B cell (primary cell): ENCODE measurements around the gene NAP1L5. TPM values are rescaled to one million over a fixed set of nuclear protein-coding genes. Genes with fewer than 3 reads are reported as not detected.

Experiments used
- ATAC-seq: fragments of 200-7000 bp; cut with Tn5 transposase; one replicate; pipeline ENCODE4 v1.10.0; 2021; ENCODE audit warnings: low read depth, mild to moderate bottlenecking, moderate number of reproducible peaks, moderate library complexity
- CTCF ChIA-PET: fragments of 350-600 bp; sonication (Branson Sonifier 250); formaldehyde crosslinking; loops from one replicate; lab custom pipeline; 2021; ENCODE audit warnings: antibody characterized with exemption, inconsistent platforms; lab: Charles Lee
- POLR2A ChIA-PET: fragments of 350-600 bp; sonication (Branson Sonifier 250); formaldehyde crosslinking; loops from one replicate; lab custom pipeline; 2021; ENCODE audit warnings: antibody characterized with exemption; lab: Charles Lee
- DNase-seq: peaks from one replicate; pipeline ENCODE4 v3.0.0; 2013
- H2AFZ ChIP-seq: 2 replicates; pipeline ENCODE4 v1.6.1; 2012; ENCODE audit warnings: mild to moderate bottlenecking, low read depth, low read length; ENCODE audit not compliant: insufficient read depth, poor library complexity, severe bottlenecking
- H3K27ac ChIP-seq, 2 donors: 1 replicate in 1 of 2; 2 replicates in 1 of 2; pipeline ENCODE4 v1.5.1; 2012 to 2013; ENCODE audit warnings: low read length in 2 of 2, mild to moderate bottlenecking in 2 of 2, moderate library complexity in 1 of 2
- H3K27me3 ChIP-seq, 4 experiments: fragments of 200-600 bp in 1 of 4; sonication (generic) in 1 of 4; replicated peaks in 1 of 4; 1 replicate in 2 of 4; 2 replicates in 2 of 4; pipeline versions ENCODE4 v1.6.1 to v1.7.0; 2013 to 2016; ENCODE audit warnings: low read length in 3 of 4, mild to moderate bottlenecking in 2 of 4, mixed read lengths in 1 of 4, moderate library complexity in 1 of 4; ENCODE audit not compliant: insufficient read depth in 4 of 4, control insufficient read depth in 3 of 4; ENCODE audit errors: control extremely low read depth in 1 of 4
- H3K36me3 ChIP-seq, 2 experiments: replicated peaks in 1 of 2; 1 replicate in 1 of 2; 2 replicates in 1 of 2; pipeline versions ENCODE4 v1.6.1 to v1.7.1; 2013; ENCODE audit warnings: low read length in 1 of 2; ENCODE audit not compliant: insufficient read depth in 2 of 2, control insufficient read depth in 1 of 2; ENCODE audit errors: control extremely low read depth in 1 of 2, extremely low read depth in 1 of 2
- H3K4me1 ChIP-seq, 2 donors: fragments of 200-600 bp in 1 of 2; sonication (generic) in 1 of 2; 1 replicate in 1 of 2; 2 replicates in 1 of 2; pipeline versions ENCODE4 v1.5.1 to v1.6.1; 2013 to 2017; ENCODE audit warnings: low read length in 2 of 2; ENCODE audit not compliant: control insufficient read depth in 2 of 2, insufficient read depth in 2 of 2
- H3K4me2 ChIP-seq: replicated peaks from 2 replicates; pipeline ENCODE3; 2012; ENCODE audit warnings: mild to moderate bottlenecking, low read depth, low read length; ENCODE audit not compliant: poor library complexity, severe bottlenecking
- H3K4me3 ChIP-seq, 5 experiments: fragments of 200-600 bp in 1 of 5; sonication (generic) in 1 of 5; 1 replicate in 3 of 5; 2 replicates in 2 of 5; pipeline versions ENCODE4 v1.5.1 to v1.7.0; 2011 to 2016; ENCODE audit warnings: low read length in 4 of 5, mild to moderate bottlenecking in 4 of 5, low read depth in 2 of 5, control low read depth in 1 of 5, moderate library complexity in 1 of 5; ENCODE audit not compliant: insufficient read depth in 1 of 5; ENCODE audit errors: control extremely low read depth in 1 of 5, extremely low read depth in 1 of 5
- H3K79me2 ChIP-seq: fragments of 200-600 bp; sonication (generic); one replicate; pipeline ENCODE4 v1.6.0; 2016; ENCODE audit warnings: low read length; ENCODE audit not compliant: control insufficient read depth, insufficient read depth
- H3K9ac ChIP-seq: fragments of 200-600 bp; sonication (generic); 2 replicates; pipeline ENCODE4 v1.6.1; 2017; ENCODE audit warnings: mild to moderate bottlenecking, low read length, moderate library complexity
- H3K9me3 ChIP-seq, 3 donors: one replicate each; pipeline versions ENCODE4 v1.6.1 to v1.7.1; 2013; ENCODE audit warnings: low read length in 2 of 3; ENCODE audit not compliant: control insufficient read depth in 2 of 3, insufficient read depth in 1 of 3; ENCODE audit errors: control extremely low read depth in 1 of 3
- H4K20me1 ChIP-seq: 2 replicates; pipeline ENCODE4 v1.6.0; 2012; ENCODE audit warnings: mild to moderate bottlenecking, low read length; ENCODE audit not compliant: insufficient read depth, control insufficient read depth, poor library complexity, severe bottlenecking
- H3K27ac Mint-ChIP-seq: one replicate; pipeline ENCODE4 v1.8.0; 2021; ENCODE audit warnings: mixed read lengths
- H3K27me3 Mint-ChIP-seq: one replicate; pipeline ENCODE4 v1.8.0; 2021; ENCODE audit warnings: mixed read lengths
- H3K4me1 Mint-ChIP-seq: one replicate; pipeline ENCODE4 v1.8.0; 2021; ENCODE audit warnings: mixed read lengths
- H3K4me3 Mint-ChIP-seq: one replicate; pipeline ENCODE4 v1.8.0; 2021; ENCODE audit warnings: mixed read lengths
- H3K9me3 Mint-ChIP-seq: one replicate; pipeline ENCODE4 v1.8.0; 2022; ENCODE audit warnings: mixed read lengths; ENCODE audit not compliant: insufficient read depth
- CTCF ChIP-seq: fragments of 200-600 bp; IDR thresholded peaks from one replicate; pipeline ENCODE4 v1.8.0; 2022; ENCODE audit warnings: antibody characterized with exemption, mild to moderate bottlenecking
- EZH2 ChIP-seq: IDR thresholded peaks from 2 replicates; pipeline ENCODE4 v1.6.1; 2012; ENCODE audit warnings: borderline replicate concordance, low read depth, mild to moderate bottlenecking, moderate library complexity, low read length; ENCODE audit not compliant: insufficient read depth, poor library complexity, severe bottlenecking
- WGBS: methylation state at CpG from one replicate; pipeline ENCODE4 v1.1.5; 2013; ENCODE audit warnings: missing lambda C conversion rate; ENCODE audit not compliant: insufficient coverage; 5-methylcytosine and 5-hydroxymethylcytosine counted together
- intact Hi-C: fragments of 100-400 bp; cut with micrococcal nuclease; formaldehyde crosslinking; loops from one replicate; pipeline ENCODE4 v1.10.0; 2022
- polyA plus RNA-seq: library from polyadenylated mRNA; depleted of rRNA; stranded (reverse); fragments of >200 nt; gene quantifications from 2 replicates; pipeline ENCODE4 v1.2.3, GENCODE V29; 2012
- total RNA-seq, 2 donors: library from RNA; stranded (reverse); fragments of 120-200 nt in 1 of 2; gene quantifications; 1 replicate in 1 of 2; 2 replicates in 1 of 2; pipeline versions ENCODE4 v1.2.3 to v1.2.4, GENCODE V29; 2013 to 2022

The NAP1L5 gene
- total and polyA plus RNA-seq, 2 donors (not counting 1 experiment from before 2014, with no cell fraction given), result 1.5 to 1.7 TPM

- DNase-seq (no peak), ATAC-seq (no peak)
- H4K20me1 ChIP-seq, result no peaks in the 10 kb centered on the region
- ChIA-PET CTCF (no interaction called here), POLR2A (no interaction called here)
- no peak overlapping the region for H3K4me3 ChIP-seq
- intact Hi-C loops, result no loop called here
- no peak overlapping the region for H3K4me2 ChIP-seq
- H3K9ac ChIP-seq, result no peak overlapping the region
- no peak overlapping the region for H2AFZ ChIP-seq
- H3K9me3 ChIP-seq, result peaks cover 0 to 6% (median 5%) of the 10 kb centered on the region in 3 donors
- 91% methylated on average over 6 of the region's 10 CpGs for WGBS
- H3K79me2 ChIP-seq, result no peaks in the 10 kb centered on the region
- no peak for TF ChIP-seq CTCF
- Mint-ChIP-seq H3K4me3 (no peak overlapping the region), H3K27ac (no peak overlapping the region), H3K4me1 (no peaks in the 10 kb centered on the region), H3K9me3 (no peaks in the 10 kb centered on the region), H3K27me3 (no peaks in the 10 kb centered on the region)
- no peaks in the 10 kb centered on the region for H3K4me1 ChIP-seq
- H3K27ac ChIP-seq, result no peak overlapping the region
- H3K27me3 ChIP-seq, result no peaks in the 10 kb centered on the region
- H3K36me3 ChIP-seq, result peaks cover 24 to 72% of the 10 kb centered on the region in 2 experiments
These were observed 24.7 kb upstream of the NAP1L5 start for GRCh38 chr4:88722276-88722780.

- Histone ChIP-seq H3K36me3 (peaks cover 21 to 71% of the 10 kb centered on the region in 2 experiments), H3K4me1 (no peaks in the 10 kb centered on the region), H3K9ac (no peak overlapping the region), H3K4me2 (no peak overlapping the region), H3K27me3 (no peaks in the 10 kb centered on the region), H3K9me3 (peaks cover 4 to 14% (median 5%) of the 10 kb centered on the region in 3 donors), H3K4me3 (no peak overlapping the region), H3K79me2 (no peaks in the 10 kb centered on the region), H3K27ac (no peak overlapping the region), H2AFZ (no peak overlapping the region), H4K20me1 (no peaks in the 10 kb centered on the region)
- Mint-ChIP-seq H3K27ac (no peak overlapping the region), H3K9me3 (peaks cover 5% of the 10 kb centered on the region), H3K27me3 (no peaks in the 10 kb centered on the region), H3K4me1 (no peaks in the 10 kb centered on the region), H3K4me3 (no peak overlapping the region)
- ChIA-PET POLR2A (no interaction called here), CTCF (no interaction called here)
- 95% methylated on average over 7 of the region's 10 CpGs for WGBS
- DNase-seq, result no peak
- TF ChIP-seq CTCF (no peak), EZH2 (no peak)
- intact Hi-C loops, result no loop called here
- ATAC-seq, result no peak
These were observed 23.1 kb upstream of the NAP1L5 start for GRCh38 chr4:88720451-88721428.
